HCT116 (cell line): ENCODE results near the gene RHOB. TPM values are rescaled to one million over a fixed set of nuclear protein-coding genes. Genes with fewer than 3 reads are reported as not detected.

Experiments used
- ATAC-seq: fragments of 200-7000 bp; cut with Tn5 transposase; 2 replicates; pipeline ENCODE4 v1.9.1; 2020; ENCODE audit warnings: mild to moderate bottlenecking, moderate library complexity
- BruUV-seq: library from RNA; stranded (reverse); fragments of 400-500 nt; replicated peaks from 2 replicates; lab custom pipeline; 2021; lab: Mats Ljungman, UMichigan
- CTCF ChIA-PET: fragments of 300-600 bp; sonication (Branson Sonifier 250); formaldehyde crosslinking; loops from one replicate; lab custom pipeline; 2021; ENCODE audit warnings: antibody characterized with exemption; lab: Charles Lee
- POLR2A ChIA-PET: fragments of 300-600, 350-600 bp; sonication (Branson Sonifier 250); formaldehyde crosslinking; loops from one replicate; lab custom pipeline; 2021; ENCODE audit warnings: antibody characterized with exemption; lab: Charles Lee
- RAD21 ChIA-PET, 2 experiments: fragments of 300-600 bp; sonication (Branson Sonifier 250); formaldehyde crosslinking; loops; one replicate each; lab custom pipeline; 2023; ENCODE audit warnings: low total read pairs in 2 of 2; ENCODE audit not compliant: uncharacterized antibody in 2 of 2, unreplicated experiment in 2 of 2, low non-redundant PET in 1 of 2; lab: Charles Lee
- DNase-seq: peaks from one replicate; pipeline ENCODE4 v3.0.0-alpha.2; 2010; ENCODE audit warnings: low read depth, low spot score
- H2AFZ ChIP-seq: fragments of 200-600 bp; shearing (Covaris generic), sonication (generic); 2 replicates; pipeline ENCODE4 v1.6.1; 2017; ENCODE audit warnings: low read depth, mixed run types, mixed read lengths, antibody characterized with exemption, low read length; ENCODE audit not compliant: poor library complexity, severe bottlenecking
- H3K27ac ChIP-seq: 2 replicates; pipeline ENCODE4 v1.5.1; 2012; ENCODE audit warnings: low read depth, low read length
- H3K27me3 ChIP-seq: fragments of 200-600 bp; sonication (generic); 2 replicates; pipeline ENCODE4 v1.6.1; 2016; ENCODE audit warnings: mixed run types, low read length, mixed read lengths; ENCODE audit not compliant: insufficient read depth
- H3K36me3 ChIP-seq, 2 experiments: fragments of 200-500 bp in 1 of 2; fragments of 200-600 bp in 1 of 2; sonication (Bioruptor generic) in 1 of 2; sonication (generic) in 1 of 2; 2 replicates each; pipeline versions ENCODE4 v1.5.1 to v1.6.1; 2014 to 2016; ENCODE audit warnings: low read length in 2 of 2, inconsistent platforms in 1 of 2, mixed read lengths in 1 of 2, mixed run types in 1 of 2; ENCODE audit not compliant: insufficient read depth in 2 of 2, control insufficient read depth in 1 of 2
- H3K4me1 ChIP-seq, 2 experiments: fragments of 200-600 bp in 1 of 2; sonication (generic) in 1 of 2; 2 replicates each; pipeline versions ENCODE4 v1.5.1 to v1.6.1; 2012 to 2017; ENCODE audit warnings: low read length in 2 of 2, inconsistent platforms in 1 of 2, mild to moderate bottlenecking in 1 of 2, mixed read lengths in 1 of 2, mixed run types in 1 of 2, moderate library complexity in 1 of 2; ENCODE audit not compliant: insufficient read depth in 2 of 2, control insufficient read depth in 1 of 2
- H3K4me2 ChIP-seq: fragments of 200-600 bp; sonication (generic); 2 replicates; pipeline ENCODE4 v1.6.1; 2017; ENCODE audit warnings: mixed run types, low read length, mixed read lengths
- H3K4me3 ChIP-seq, 2 experiments: fragments of 200-600 bp in 1 of 2; sonication (generic) in 1 of 2; replicated peaks in 1 of 2; 2 replicates each; pipeline ENCODE4 v1.5.1; 2011 to 2016; ENCODE audit warnings: low read length in 2 of 2, control low read depth in 1 of 2, low read depth in 1 of 2, mild to moderate bottlenecking in 1 of 2, mixed read lengths in 1 of 2, mixed run types in 1 of 2
- H3K79me2 ChIP-seq: fragments of 200-600 bp; sonication (generic); 2 replicates; pipeline ENCODE4 v1.6.1; 2017; ENCODE audit warnings: mild to moderate bottlenecking, mixed run types, low read length, moderate library complexity, mixed read lengths; ENCODE audit not compliant: insufficient read depth
- H3K9ac ChIP-seq: fragments of 200-600 bp; sonication (generic); 2 replicates; pipeline ENCODE4 v1.6.1; 2016; ENCODE audit warnings: low read length, mixed read lengths
- H3K9me2 ChIP-seq: fragments of 200-600 bp; sonication (generic), shearing (Covaris generic); 2 replicates; pipeline ENCODE4 v1.6.1; 2017; ENCODE audit warnings: mixed run types, mild to moderate bottlenecking, moderate library complexity; ENCODE audit not compliant: insufficient read depth
- H3K9me3 ChIP-seq, 2 experiments: fragments of 200-500 bp in 1 of 2; fragments of 200-600 bp in 1 of 2; sonication (Bioruptor generic) in 1 of 2; sonication (generic) in 1 of 2; 2 replicates each; pipeline ENCODE4 v1.6.1; 2014 to 2017; ENCODE audit warnings: low read length in 2 of 2, mixed read lengths in 2 of 2, inconsistent platforms in 1 of 2, low read depth in 1 of 2, mild to moderate bottlenecking in 1 of 2, mixed run types in 1 of 2, moderate library complexity in 1 of 2; ENCODE audit not compliant: control insufficient read depth in 1 of 2, insufficient read depth in 1 of 2
- H4K20me1 ChIP-seq: fragments of 200-600 bp; sonication (generic), shearing (Covaris generic); 2 replicates; pipeline ENCODE4 v1.6.1; 2017; ENCODE audit warnings: mixed run types, mild to moderate bottlenecking, moderate library complexity; ENCODE audit not compliant: insufficient read depth
- EZH2phosphoT487 ChIP-seq: fragments of 200-600 bp; IDR thresholded peaks from 2 replicates; pipeline ENCODE4 v1.6.1; 2018; ENCODE audit warnings: antibody characterized with exemption, borderline replicate concordance
- POLR2AphosphoS5 ChIP-seq: IDR thresholded peaks from 2 replicates; pipeline ENCODE4 v1.6.1; 2011; ENCODE audit warnings: mild to moderate bottlenecking, low read depth, low read length, moderate library complexity
- TCF7L2 ChIP-seq: IDR thresholded peaks from 2 replicates; pipeline ENCODE4 v1.7.0; 2011; ENCODE audit warnings: borderline replicate concordance, inconsistent platforms; ENCODE audit not compliant: insufficient read depth, insufficient read length; ENCODE audit errors: extremely low read depth
- ZBTB33 ChIP-seq: IDR thresholded peaks from 2 replicates; pipeline ENCODE4 v1.6.1; 2011; ENCODE audit warnings: mild to moderate bottlenecking, low read length, moderate library complexity; ENCODE audit not compliant: insufficient replicate concordance; ENCODE audit errors: extremely low read depth
- intact Hi-C: fragments of 100-400 bp; cut with micrococcal nuclease; formaldehyde crosslinking; loops from 2 replicates; pipeline ENCODE4 v1.10.0; 2022
- total RNA-seq: library from RNA; stranded (reverse); gene quantifications from one replicate; pipeline ENCODE4 v1.2.1, GENCODE V29; 2021; ENCODE audit not compliant: unreplicated experiment

Gene RHOB
- total RNA-seq, 1 experiment from 2014 or later, result 72.9 TPM

GRCh38 chr2:20484034-20484617 is 37.3 kb downstream of the RHOB start:
- ChIA-PET POLR2A (interaction anchor here (0.9 kb wide), 1 partner anchor 37 kb away, joined by 4 read pairs; the partner anchor contains the start of gene RHOB), CTCF (no interaction called here)

More at GRCh38 chr2:20484034-20484617, 37.3 kb downstream of the RHOB start:
- Histone ChIP-seq H3K36me3 (no peaks in the 10 kb centered on the region), H3K4me3 (no peak overlapping the region), H3K9ac (no peak overlapping the region), H3K4me1 (peaks cover 0 to 9% of the 10 kb centered on the region in 2 experiments; a peak in 1 of 4 replicates), H2AFZ (no peak overlapping the region), H3K27ac (no peak overlapping the region), H3K9me3 (no peaks in the 10 kb centered on the region), H3K4me2 (no peak overlapping the region), H4K20me1 (no peaks in the 10 kb centered on the region), H3K9me2 (no peaks in the 10 kb centered on the region), H3K79me2 (no peaks in the 10 kb centered on the region), H3K27me3 (no peaks in the 10 kb centered on the region)
- intact Hi-C loops, result no loop called here
- BruUV-seq, result no TSS peak
- RAD21 ChIA-PET, result no interaction called here
- ATAC-seq (no peak), DNase-seq (no peak)
- TF ChIP-seq ZBTB33 (no peak), TCF7L2 (no peak), EZH2phosphoT487 (no peak), POLR2AphosphoS5 (no peak)
